ENCODE measurements around the gene ATXN1.
A peak's percentile ranks its signal among the peaks of the same experiment; 100 is the strongest.

ATXN1 gene

DNA sequence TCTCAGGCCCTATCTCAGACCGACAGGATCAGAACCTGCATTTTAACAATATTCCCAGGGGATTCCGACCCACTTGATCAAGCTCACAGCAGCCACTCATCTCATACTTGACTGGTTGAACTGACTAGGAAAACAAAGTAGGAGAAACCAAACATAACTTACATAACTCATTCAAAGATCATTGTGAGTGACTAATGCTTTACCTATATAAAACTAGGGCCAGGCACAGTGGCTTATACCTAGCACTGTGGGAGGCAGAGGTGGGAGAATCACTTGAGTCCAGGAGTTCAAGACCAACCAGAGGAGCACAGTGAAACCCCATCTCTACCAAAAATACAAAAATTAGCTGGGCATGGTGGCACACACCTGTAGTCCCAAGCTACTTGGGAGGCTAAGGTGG, 251.0 kb downstream of the ATXN1 start:
- Mint-ChIP-seq H3K4me3 (no peak overlapping the region), H3K4me1 (peaks cover 82% of the 10 kb centered on the region), H3K36me3 (peaks cover 30% of the 10 kb centered on the region), H3K27me3 (no peaks in the 10 kb centered on the region), H3K27ac (no peak overlapping the region), H3K9me3 (peaks cover 2% of the 10 kb centered on the region)
- ATAC-seq, result no peak

DNA sequence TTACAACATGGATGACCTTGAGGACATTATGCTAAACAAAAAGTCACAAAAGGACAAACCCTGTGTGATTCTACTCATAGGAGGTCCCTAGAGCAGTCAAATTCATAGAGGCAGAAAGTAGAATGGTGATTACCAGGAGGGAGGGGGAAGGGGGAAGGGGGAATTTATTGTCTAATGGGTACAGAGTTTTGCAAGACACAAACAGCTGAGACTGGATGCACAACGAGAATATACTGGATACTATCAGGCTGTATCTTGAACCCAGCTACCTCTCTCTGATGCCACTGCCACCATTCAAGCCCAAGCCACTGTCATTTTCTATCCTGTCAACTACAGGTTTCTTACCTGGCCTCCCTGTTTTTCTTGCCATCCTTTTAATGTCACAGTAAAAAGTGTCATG, 252.3 kb downstream of the ATXN1 start:
- H3K36me3 Mint-ChIP-seq, result peaks cover 21% of the 10 kb centered on the region
- H3K27ac Mint-ChIP-seq, result peak overlapping the region; percentile 2
- H3K27me3 Mint-ChIP-seq, result no peaks in the 10 kb centered on the region
- peaks cover 2% of the 10 kb centered on the region for H3K9me3 Mint-ChIP-seq
- peaks cover 84% of the 10 kb centered on the region for H3K4me1 Mint-ChIP-seq
- ATAC-seq, result no peak
- no peak overlapping the region for H3K4me3 Mint-ChIP-seq

DNA sequence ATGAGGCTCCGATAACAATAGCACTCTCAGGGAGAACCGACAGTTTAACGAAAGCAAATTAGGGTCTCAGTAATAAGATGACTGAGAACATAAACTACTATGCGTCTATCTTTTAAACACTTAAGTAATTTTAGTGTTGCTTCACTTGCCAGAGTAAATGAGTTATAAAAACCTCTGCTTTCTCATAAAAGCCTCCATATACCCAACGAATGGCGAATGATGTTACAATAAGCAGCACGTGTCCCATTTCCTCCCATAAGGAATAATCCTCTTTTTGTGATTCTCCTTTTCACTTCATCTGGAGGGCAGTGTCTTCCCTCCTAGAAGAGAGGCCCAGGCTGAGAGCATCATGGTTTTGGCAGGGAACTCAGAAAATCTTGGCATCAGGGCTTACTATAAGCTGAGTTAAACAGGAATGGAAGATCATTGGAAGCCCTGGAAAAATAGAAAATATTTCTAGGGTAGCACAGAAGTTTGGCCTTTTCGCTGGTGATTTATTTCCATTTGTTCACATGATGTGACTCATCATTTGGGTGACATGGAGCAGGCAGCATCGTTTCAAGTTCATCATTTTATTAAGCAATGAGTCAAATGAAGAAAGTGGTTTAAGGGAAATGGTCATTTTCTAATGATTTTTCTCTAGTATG, 255.4 kb downstream of the ATXN1 start:
- H3K4me1 Mint-ChIP-seq, result peaks cover 62% of the 10 kb centered on the region
- ATAC-seq, result no peak
- H3K27me3 Mint-ChIP-seq, result no peaks in the 10 kb centered on the region
- peaks cover 2% of the 10 kb centered on the region for H3K9me3 Mint-ChIP-seq
- H3K27ac Mint-ChIP-seq, result peak overlapping the region; percentile 94
- peaks cover 22% of the 10 kb centered on the region for H3K36me3 Mint-ChIP-seq
- no peak overlapping the region for H3K4me3 Mint-ChIP-seq

DNA sequence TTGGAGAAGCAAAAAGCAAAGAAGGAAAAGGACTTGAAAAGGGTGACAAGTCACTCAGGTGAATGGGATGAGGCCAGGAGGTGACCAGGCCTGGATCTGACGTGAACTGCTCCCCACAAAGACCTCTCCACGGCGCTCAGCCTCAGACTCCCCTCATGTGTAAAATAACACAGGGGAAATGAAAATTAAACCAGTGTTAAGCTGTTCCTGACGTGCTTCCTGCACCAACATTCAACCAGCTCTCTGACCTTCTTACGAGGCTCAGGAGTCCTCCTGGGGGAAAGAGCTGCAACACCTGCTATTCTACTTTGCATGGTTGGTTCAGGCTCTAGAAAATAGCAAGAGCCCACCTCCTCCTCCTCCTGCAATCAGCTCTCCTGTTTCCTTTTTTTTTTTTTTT, 256.7 kb downstream of the ATXN1 start:
- Mint-ChIP-seq H3K27me3 (no peaks in the 10 kb centered on the region), H3K36me3 (peaks cover 24% of the 10 kb centered on the region), H3K4me3 (peak overlapping the region; percentile 67), H3K27ac (peak overlapping the region; percentile 94), H3K4me1 (peaks cover 52% of the 10 kb centered on the region), H3K9me3 (peaks cover 2% of the 10 kb centered on the region)
- ATAC-seq, result peak; percentile 74

DNA sequence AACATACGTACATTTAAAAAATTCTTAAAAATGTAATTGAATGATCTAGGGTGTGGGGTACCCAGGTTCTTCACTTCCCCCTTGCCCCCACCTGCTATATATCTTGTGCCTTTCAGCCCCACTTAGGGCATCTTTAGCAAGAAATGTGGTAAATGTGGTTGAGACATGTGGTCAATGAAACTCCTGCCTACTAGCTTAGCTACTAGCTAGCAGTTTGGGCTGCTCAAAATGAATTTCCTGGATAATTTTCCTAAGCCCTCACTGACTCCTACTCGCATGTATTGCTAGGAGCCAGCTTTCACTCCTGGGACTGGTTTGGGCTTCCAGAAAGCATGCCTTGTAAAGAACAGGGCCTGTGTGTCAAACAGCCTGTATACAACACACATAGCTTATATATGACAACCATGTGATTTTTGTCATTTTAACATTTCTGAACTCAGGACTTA, 257.3 kb downstream of the ATXN1 start:
- H3K9me3 Mint-ChIP-seq, result peaks cover 3% of the 10 kb centered on the region
- no peak overlapping the region for H3K4me3 Mint-ChIP-seq
- ATAC-seq, result peak; percentile 94
- peaks cover 25% of the 10 kb centered on the region for H3K36me3 Mint-ChIP-seq
- H3K4me1 Mint-ChIP-seq, result peaks cover 46% of the 10 kb centered on the region
- no peaks in the 10 kb centered on the region for H3K27me3 Mint-ChIP-seq
- peak overlapping the region; percentile 94 for H3K27ac Mint-ChIP-seq

DNA sequence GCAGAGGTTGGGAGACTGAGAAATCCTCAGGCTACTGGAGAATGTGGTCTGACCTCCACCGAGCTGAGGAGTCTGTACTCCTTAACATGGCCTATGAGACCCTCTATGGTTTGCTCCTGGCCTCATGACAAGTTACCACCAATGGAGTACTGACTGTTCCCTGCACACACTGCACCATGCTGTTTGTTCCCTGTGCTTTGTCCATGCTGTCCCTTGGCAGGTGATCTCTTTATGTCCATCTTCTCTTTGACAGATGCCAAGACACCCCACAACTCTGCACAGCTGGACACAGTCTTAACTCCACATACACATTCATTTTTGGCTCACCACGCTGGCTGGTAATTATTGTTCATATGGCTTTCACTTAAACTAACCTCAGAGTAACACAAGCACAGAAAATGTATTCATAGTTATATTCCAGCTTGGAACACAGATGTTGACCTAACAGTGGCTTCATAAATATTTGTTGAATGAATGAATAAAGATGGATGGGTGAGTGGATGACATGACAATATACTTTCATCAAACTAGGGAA, 258.0 kb downstream of the ATXN1 start:
- Mint-ChIP-seq H3K4me1 (peaks cover 41% of the 10 kb centered on the region), H3K4me3 (no peak overlapping the region), H3K27ac (peak overlapping the region; percentile 94), H3K9me3 (peaks cover 5% of the 10 kb centered on the region), H3K27me3 (no peaks in the 10 kb centered on the region), H3K36me3 (peaks cover 32% of the 10 kb centered on the region)
- no peak for ATAC-seq

DNA sequence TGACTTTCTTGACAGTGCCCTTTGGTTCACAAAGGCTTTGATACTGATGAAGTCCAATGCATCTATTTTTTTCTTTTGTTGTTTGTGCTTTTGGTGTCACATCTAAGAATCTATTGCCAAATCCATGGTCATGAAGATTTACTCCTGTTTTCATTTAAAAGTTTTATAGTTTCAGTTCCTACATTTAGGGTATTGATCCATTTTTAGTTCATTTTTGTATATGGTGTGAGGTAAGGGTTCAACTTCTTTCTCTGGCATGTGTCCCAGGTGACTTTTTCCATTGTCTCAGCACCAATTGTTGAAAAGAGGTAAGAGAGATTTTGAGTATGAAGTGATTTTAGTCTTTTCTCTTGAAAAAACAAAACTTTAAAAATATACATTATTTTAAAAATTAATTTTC, 262.3 kb downstream of the ATXN1 start:
- Mint-ChIP-seq H3K4me1 (peaks cover 48% of the 10 kb centered on the region), H3K27me3 (no peaks in the 10 kb centered on the region)

DNA sequence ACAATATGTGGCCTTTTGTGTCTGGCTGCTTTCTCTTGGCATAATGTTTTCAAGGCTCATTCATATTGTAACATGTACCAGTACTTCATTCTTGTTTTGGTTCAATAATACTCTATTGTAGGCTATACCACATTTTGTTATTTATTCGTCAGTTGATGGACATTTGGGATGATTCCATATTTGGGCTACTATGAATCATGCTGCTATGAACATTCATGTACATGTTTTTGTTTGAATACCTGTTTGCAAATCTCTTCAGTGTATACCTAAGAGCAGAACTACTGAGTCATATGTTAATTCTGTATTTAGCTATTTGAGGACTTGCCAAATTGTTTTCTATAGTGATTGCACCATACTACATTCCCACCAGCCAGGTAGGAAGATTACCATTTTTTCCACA, 263.0 kb downstream of the ATXN1 start:
- no peak for ATAC-seq
- peaks cover 48% of the 10 kb centered on the region for H3K36me3 Mint-ChIP-seq
- H3K27me3 Mint-ChIP-seq, result no peaks in the 10 kb centered on the region
- peaks cover 3% of the 10 kb centered on the region for H3K9me3 Mint-ChIP-seq
- H3K4me1 Mint-ChIP-seq, result peaks cover 49% of the 10 kb centered on the region
- peak overlapping the region; percentile 86 for H3K27ac Mint-ChIP-seq
- H3K4me3 Mint-ChIP-seq, result no peak overlapping the region

More for the DNA sequence above, 262.3 kb downstream of the ATXN1 start:
- peaks cover 3% of the 10 kb centered on the region for H3K9me3 Mint-ChIP-seq
- H3K36me3 Mint-ChIP-seq, result peaks cover 48% of the 10 kb centered on the region
- no peak overlapping the region for H3K4me3 Mint-ChIP-seq
- no peak for ATAC-seq
- no peak overlapping the region for H3K27ac Mint-ChIP-seq

DNA sequence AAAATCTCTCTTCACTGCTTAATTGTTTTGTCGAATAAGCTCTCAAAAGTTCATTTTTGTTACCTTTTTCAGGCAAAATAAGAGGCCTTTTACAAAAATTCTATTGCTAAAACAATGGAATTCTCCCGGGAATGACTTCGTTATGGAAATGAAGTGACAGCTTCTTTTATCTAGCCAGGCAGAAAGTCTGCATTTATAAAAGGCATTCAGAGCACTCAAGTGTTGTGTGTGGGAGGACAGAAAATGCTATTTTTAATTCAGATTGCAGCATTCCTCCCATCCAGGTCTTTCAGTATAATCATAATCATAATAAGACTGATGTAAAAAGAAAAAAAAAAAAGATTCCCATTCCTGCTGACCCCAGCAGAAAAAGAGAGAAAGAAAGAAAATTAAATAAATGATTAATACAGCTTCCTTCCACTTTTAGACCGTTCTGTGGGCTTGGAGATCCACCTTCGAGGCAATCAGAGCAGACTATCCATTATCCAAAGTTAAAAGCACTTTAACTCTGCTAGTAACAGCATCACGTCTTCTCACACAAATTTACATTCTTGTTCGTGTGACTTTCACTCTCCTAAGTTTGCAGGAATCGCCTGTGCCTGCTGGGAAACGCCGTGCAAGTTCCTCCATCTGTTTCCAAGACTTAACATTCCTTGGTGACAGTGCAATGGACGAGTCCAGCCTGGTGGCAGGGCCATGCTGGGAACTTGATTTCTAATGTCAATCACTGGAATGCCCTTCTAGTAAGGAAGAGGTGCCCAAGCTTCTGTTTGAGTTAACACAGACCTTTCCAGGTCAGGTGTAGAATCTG, 264.1 kb downstream of the ATXN1 start:
- Mint-ChIP-seq H3K36me3 (peaks cover 56% of the 10 kb centered on the region), H3K9me3 (peaks cover 3% of the 10 kb centered on the region), H3K4me3 (no peak overlapping the region), H3K4me1 (peaks cover 54% of the 10 kb centered on the region), H3K27me3 (no peaks in the 10 kb centered on the region), H3K27ac (peak overlapping the region; percentile 86)
- ATAC-seq, result no peak

DNA sequence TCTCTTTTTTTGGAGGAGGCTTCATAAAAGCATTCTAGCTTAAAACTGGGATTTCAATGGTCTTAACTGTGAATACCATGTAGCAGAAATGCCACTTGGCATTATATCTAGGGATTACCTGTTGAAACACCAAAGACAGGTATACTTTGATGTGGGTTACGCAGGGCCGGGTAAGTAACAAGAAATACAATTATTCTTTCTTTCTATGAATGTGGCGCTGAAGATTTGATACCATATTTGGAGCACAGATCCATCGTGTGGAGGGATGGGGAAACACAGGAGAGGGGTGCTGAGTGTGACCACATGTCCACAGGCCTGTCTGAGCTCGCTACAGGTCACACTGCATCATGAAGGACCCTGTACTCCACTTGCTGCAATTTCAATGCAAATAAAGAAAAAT, 265.1 kb downstream of the ATXN1 start:
- no peak for ATAC-seq
- Mint-ChIP-seq H3K27ac (peak overlapping the region; percentile 86), H3K4me1 (peaks cover 54% of the 10 kb centered on the region), H3K4me3 (no peak overlapping the region), H3K9me3 (peaks cover 3% of the 10 kb centered on the region), H3K36me3 (peaks cover 53% of the 10 kb centered on the region), H3K27me3 (no peaks in the 10 kb centered on the region)

DNA sequence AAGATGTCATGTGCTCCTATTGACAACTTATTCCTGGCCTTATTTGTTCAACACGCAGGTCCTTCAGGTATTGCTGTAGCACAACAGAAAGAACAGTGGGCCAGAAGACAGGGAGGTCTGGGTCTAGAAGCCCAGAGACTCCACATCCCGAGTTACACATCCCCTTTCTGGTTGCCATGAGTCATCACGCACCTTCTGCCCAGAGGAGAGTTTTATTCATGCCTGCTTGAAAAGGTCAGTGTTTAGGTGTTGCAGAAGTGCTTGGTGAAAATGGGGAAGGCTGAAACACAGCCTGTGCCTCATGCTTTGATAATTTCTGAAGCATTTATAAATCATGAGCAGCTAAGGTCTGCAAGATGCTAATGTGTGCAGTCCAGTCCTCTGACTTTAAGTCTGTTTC, 266.5 kb downstream of the ATXN1 start:
- Mint-ChIP-seq H3K4me1 (peaks cover 64% of the 10 kb centered on the region), H3K27me3 (no peaks in the 10 kb centered on the region), H3K36me3 (peaks cover 53% of the 10 kb centered on the region), H3K27ac (peak overlapping the region; percentile 86), H3K4me3 (no peak overlapping the region), H3K9me3 (peaks cover 3% of the 10 kb centered on the region)
- ATAC-seq, result peak; percentile 96

DNA sequence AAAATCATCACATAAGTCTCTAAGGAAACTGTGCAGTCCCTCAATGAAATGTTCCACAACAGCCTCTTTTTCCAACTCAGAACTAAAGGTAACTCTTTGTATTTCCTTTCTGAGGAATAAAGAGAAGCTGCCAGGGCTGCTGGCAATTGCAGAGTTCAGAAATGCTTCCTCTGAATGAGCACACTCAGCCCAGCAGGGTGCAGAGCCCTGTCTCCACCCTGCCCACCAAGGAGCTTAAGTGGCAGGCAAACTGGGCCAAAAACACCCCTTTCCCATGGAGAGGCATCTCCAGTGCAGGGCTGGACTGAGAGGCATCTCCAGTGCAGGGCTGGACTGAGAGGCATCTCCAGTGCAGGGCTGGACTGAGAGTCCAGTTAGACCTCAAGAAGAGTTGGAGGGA, 267.5 kb downstream of the ATXN1 start:
- peak overlapping the region; percentile 64 for H3K27ac Mint-ChIP-seq
- H3K36me3 Mint-ChIP-seq, result peaks cover 51% of the 10 kb centered on the region
- H3K4me1 Mint-ChIP-seq, result peaks cover 74% of the 10 kb centered on the region
- no peak for ATAC-seq
- H3K9me3 Mint-ChIP-seq, result peaks cover under 1% of the 10 kb centered on the region
- H3K27me3 Mint-ChIP-seq, result no peaks in the 10 kb centered on the region
- no peak overlapping the region for H3K4me3 Mint-ChIP-seq

DNA sequence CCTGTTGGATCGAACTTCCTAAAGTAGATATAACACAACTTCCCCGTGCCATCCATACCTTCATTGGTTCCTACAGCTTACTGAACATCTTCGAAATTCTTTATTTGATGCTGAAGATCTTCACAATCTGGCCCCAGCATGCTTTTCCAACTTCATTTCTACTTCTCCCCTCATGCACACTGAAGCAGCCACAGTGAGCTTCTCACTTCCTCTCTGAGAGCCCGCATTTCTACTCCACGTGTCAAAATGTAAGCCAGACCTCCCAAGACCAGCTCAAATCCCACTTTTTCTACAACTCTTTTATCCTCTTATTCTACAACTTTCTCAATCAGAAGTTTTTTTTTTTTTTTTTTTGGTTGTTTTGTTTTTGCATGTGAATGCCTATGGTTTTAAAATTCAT, 268.1 kb downstream of the ATXN1 start:
- Mint-ChIP-seq H3K27me3 (no peaks in the 10 kb centered on the region), H3K4me3 (peak overlapping the region; percentile 65), H3K27ac (peak overlapping the region; percentile 64), H3K4me1 (peaks cover 79% of the 10 kb centered on the region), H3K9me3 (no peaks in the 10 kb centered on the region), H3K36me3 (peaks cover 51% of the 10 kb centered on the region)
- peak; percentile 42 for ATAC-seq

DNA sequence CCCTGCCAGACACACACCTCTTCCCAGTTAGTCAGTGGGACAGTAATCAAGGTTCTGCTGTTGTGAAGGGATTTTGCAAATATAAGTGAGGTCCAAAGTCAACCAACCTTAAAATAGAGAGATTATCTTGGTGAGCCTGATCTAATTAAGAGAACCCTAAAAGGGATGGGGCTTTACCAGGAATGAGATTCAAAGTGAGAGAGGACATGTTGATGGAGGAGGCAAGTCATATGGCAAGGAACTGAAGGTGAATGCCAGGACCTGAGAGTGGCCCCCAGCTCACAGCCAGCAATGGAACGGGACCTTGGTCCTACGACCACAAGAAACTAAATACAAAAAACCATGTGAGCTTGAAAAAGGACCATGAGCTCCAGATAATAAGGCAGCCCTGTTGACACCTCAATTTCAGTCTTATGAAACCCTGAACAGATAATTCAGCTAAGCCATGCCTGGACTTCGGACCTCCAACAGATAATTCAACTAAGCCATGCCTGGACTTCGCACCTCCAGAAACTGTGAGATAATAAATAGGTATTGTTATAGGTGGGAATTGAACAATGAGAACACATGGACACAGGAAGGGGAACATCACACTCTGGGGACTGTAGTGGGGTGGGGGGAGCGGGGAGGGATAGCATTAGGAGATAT, 269.5 kb downstream of the ATXN1 start:
- H3K4me3 Mint-ChIP-seq, result peak overlapping the region; percentile 47
- peaks cover 54% of the 10 kb centered on the region for H3K36me3 Mint-ChIP-seq
- no peak overlapping the region for H3K27ac Mint-ChIP-seq
- no peaks in the 10 kb centered on the region for H3K27me3 Mint-ChIP-seq
- peaks cover 73% of the 10 kb centered on the region for H3K4me1 Mint-ChIP-seq
- no peaks in the 10 kb centered on the region for H3K9me3 Mint-ChIP-seq
- no peak for ATAC-seq

DNA sequence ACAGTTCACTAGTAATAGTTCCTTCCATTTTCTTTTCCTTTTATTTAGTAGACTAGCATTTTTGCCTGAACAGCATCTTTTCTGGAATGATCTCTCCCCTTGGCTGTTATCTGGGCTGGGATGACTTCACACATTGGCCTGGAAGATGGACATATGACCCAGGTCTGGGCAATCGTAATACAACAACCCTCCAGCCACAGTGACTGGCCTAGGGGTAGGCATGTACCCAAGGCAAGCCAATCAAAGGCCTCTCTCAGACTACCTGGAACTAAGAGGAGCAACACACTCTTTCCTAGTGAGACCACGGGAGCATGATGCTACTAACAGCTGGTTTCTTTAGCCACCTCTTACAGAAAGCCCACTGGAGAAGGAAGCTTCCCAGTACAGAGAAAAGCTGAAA, 270.6 kb downstream of the ATXN1 start:
- ATAC-seq, result no peak
- Mint-ChIP-seq H3K4me3 (peak overlapping the region; percentile 14), H3K9me3 (no peaks in the 10 kb centered on the region), H3K36me3 (peaks cover 60% of the 10 kb centered on the region), H3K27ac (peak overlapping the region; percentile 70), H3K27me3 (no peaks in the 10 kb centered on the region), H3K4me1 (peaks cover 73% of the 10 kb centered on the region)
